H9 (cell line): ENCODE measurements around the gene GCN1. TPM values are rescaled to one million over a fixed set of nuclear protein-coding genes. Genes with fewer than 3 reads are reported as not detected.
A peak's percentile ranks its signal among the peaks of the same experiment; 100 is the strongest.

Source experiments
- DNase-seq: peaks from one replicate; pipeline ENCODE4 v3.0.0-alpha.2; 2017
- H2AFZ ChIP-seq: one replicate; pipeline ENCODE4 v1.6.1; 2013; ENCODE audit warnings: mild to moderate bottlenecking, low read length, control low read depth, moderate library complexity
- H2AK5ac ChIP-seq: 2 replicates; pipeline ENCODE4 v1.6.1; 2013; ENCODE audit warnings: low read length, control low read depth, mixed read lengths; ENCODE audit not compliant: insufficient read length
- H2BK120ac ChIP-seq: one replicate; pipeline ENCODE4 v1.6.1; 2013; ENCODE audit warnings: low read depth, mild to moderate bottlenecking, low read length, control low read depth, inconsistent platforms; ENCODE audit not compliant: poor library complexity, severe bottlenecking
- H2BK12ac ChIP-seq: 2 replicates; pipeline ENCODE4 v1.6.1; 2013; ENCODE audit warnings: low read length, control low read depth, mixed read lengths, low read depth; ENCODE audit not compliant: insufficient read length
- H2BK15ac ChIP-seq: 2 replicates; pipeline ENCODE4 v1.6.1; 2013; ENCODE audit warnings: low read depth, low read length, control low read depth
- H2BK20ac ChIP-seq: one replicate; pipeline ENCODE4 v1.6.1; 2013; ENCODE audit warnings: low read depth, mild to moderate bottlenecking, low read length, control low read depth, inconsistent platforms; ENCODE audit not compliant: poor library complexity, severe bottlenecking
- H2BK5ac ChIP-seq: 2 replicates; pipeline ENCODE4 v1.6.1; 2013; ENCODE audit warnings: low read length, control low read depth, mixed read lengths; ENCODE audit not compliant: insufficient read length
- H3K14ac ChIP-seq: 2 replicates; pipeline ENCODE4 v1.6.1; 2013; ENCODE audit warnings: low read length, control low read depth; ENCODE audit not compliant: insufficient read depth
- H3K18ac ChIP-seq: 2 replicates; pipeline ENCODE4 v1.6.1; 2013; ENCODE audit warnings: low read depth, mild to moderate bottlenecking, mixed read lengths, low read length, control low read depth; ENCODE audit not compliant: insufficient read length
- H3K23ac ChIP-seq: 2 replicates; pipeline ENCODE4 v1.6.1; 2013; ENCODE audit warnings: low read length, control low read depth, mixed read lengths, low read depth; ENCODE audit not compliant: insufficient read length
- H3K23me2 ChIP-seq: 2 replicates; pipeline ENCODE4 v1.6.1; 2013; ENCODE audit warnings: low read depth, mild to moderate bottlenecking, mixed read lengths, low read length, control low read depth; ENCODE audit not compliant: insufficient read length, poor library complexity, severe bottlenecking
- H3K27ac ChIP-seq: 2 replicates; pipeline ENCODE4 v1.5.1; 2013; ENCODE audit warnings: low read length, control low read depth, mixed read lengths, low read depth; ENCODE audit not compliant: insufficient read length
- H3K27me3 ChIP-seq: 2 replicates; pipeline ENCODE4 v1.6.1; 2013; ENCODE audit warnings: low read length, control low read depth, inconsistent platforms; ENCODE audit not compliant: insufficient read depth
- H3K4ac ChIP-seq: 2 replicates; pipeline ENCODE4 v1.6.1; 2013; ENCODE audit warnings: low read depth, mild to moderate bottlenecking, control low read depth, inconsistent platforms, low read length, moderate library complexity
- H3K4me1 ChIP-seq: 2 replicates; pipeline ENCODE4 v1.6.1; 2013; ENCODE audit warnings: low read length, control low read depth, inconsistent platforms; ENCODE audit not compliant: insufficient read depth
- H3K4me2 ChIP-seq: 2 replicates; pipeline ENCODE4 v1.6.1; 2013; ENCODE audit warnings: low read length, control low read depth, mixed read lengths; ENCODE audit not compliant: insufficient read length, insufficient read depth
- H3K56ac ChIP-seq: 2 replicates; pipeline ENCODE4 v1.6.1; 2013; ENCODE audit warnings: low read depth, mild to moderate bottlenecking, mixed read lengths, low read length, control low read depth; ENCODE audit not compliant: insufficient read length
- H3K79me1 ChIP-seq: 2 replicates; pipeline ENCODE4 v1.6.1; 2013; ENCODE audit warnings: low read depth, mild to moderate bottlenecking, moderate library complexity, low read length, control low read depth, inconsistent platforms; ENCODE audit not compliant: insufficient read depth, poor library complexity, severe bottlenecking
- H3K79me2 ChIP-seq: 2 replicates; pipeline ENCODE4 v1.6.1; 2013; ENCODE audit warnings: low read length, control low read depth, inconsistent platforms; ENCODE audit not compliant: insufficient read depth
- H3K9ac ChIP-seq: 2 replicates; pipeline ENCODE4 v1.6.1; 2013; ENCODE audit warnings: low read length, control low read depth, mixed read lengths; ENCODE audit not compliant: insufficient read length; ENCODE audit errors: extremely low read depth
- H3K9me3 ChIP-seq: one replicate; pipeline ENCODE4 v1.6.1; 2013; ENCODE audit warnings: low read depth, low read length, inconsistent platforms; ENCODE audit not compliant: control insufficient read depth
- H3T11ph ChIP-seq: one replicate; pipeline ENCODE4 v1.6.1; 2013; ENCODE audit warnings: mild to moderate bottlenecking, low read length, control low read depth, inconsistent platforms
- H4K20me1 ChIP-seq: one replicate; pipeline ENCODE4 v1.6.1; 2013; ENCODE audit not compliant: control insufficient read depth, insufficient read length, insufficient read depth
- H4K5ac ChIP-seq: 2 replicates; pipeline ENCODE4 v1.6.1; 2013; ENCODE audit warnings: low read depth, mild to moderate bottlenecking, mixed read lengths, low read length, control low read depth; ENCODE audit not compliant: insufficient read length
- H4K8ac ChIP-seq: replicated peaks from 2 replicates; pipeline ENCODE4 v1.6.1; 2013; ENCODE audit warnings: low read length, control low read depth, mixed read lengths, low read depth; ENCODE audit not compliant: insufficient read length
- H4K91ac ChIP-seq: 2 replicates; pipeline ENCODE4 v1.6.1; 2013; ENCODE audit warnings: low read depth, mild to moderate bottlenecking, moderate library complexity, mixed read lengths, low read length, control low read depth; ENCODE audit not compliant: insufficient read length
- H3K27ac Mint-ChIP-seq, 3 experiments: 2 replicates in 2 of 3; 3 replicates in 1 of 3; pipeline ENCODE4 v1.8.0; 2020 to 2021; ENCODE audit warnings: mixed read lengths in 3 of 3, mild to moderate bottlenecking in 1 of 3, moderate library complexity in 1 of 3
- H3K27me3 Mint-ChIP-seq: 2 replicates; pipeline ENCODE4 v1.8.0; 2021; ENCODE audit warnings: low read depth, mild to moderate bottlenecking, moderate library complexity, mixed read lengths
- H3K36me3 Mint-ChIP-seq, 3 experiments: 2 replicates in 2 of 3; 3 replicates in 1 of 3; pipeline ENCODE4 v1.8.0; 2020 to 2021; ENCODE audit warnings: low read depth in 3 of 3, mixed read lengths in 3 of 3; ENCODE audit not compliant: insufficient read depth in 1 of 3
- H3K4me1 Mint-ChIP-seq, 2 experiments: 2 replicates each; pipeline ENCODE4 v1.8.0; 2020; ENCODE audit warnings: mixed read lengths in 2 of 2
- H3K4me3 Mint-ChIP-seq, 2 experiments: 2 replicates in 1 of 2; 3 replicates in 1 of 2; pipeline ENCODE4 v1.8.0; 2020 to 2021; ENCODE audit warnings: mild to moderate bottlenecking in 2 of 2, mixed read lengths in 2 of 2, moderate library complexity in 1 of 2
- H3K9me3 Mint-ChIP-seq, 2 experiments: 2 replicates in 1 of 2; 3 replicates in 1 of 2; pipeline ENCODE4 v1.8.0; 2020; ENCODE audit warnings: mild to moderate bottlenecking in 2 of 2, mixed read lengths in 2 of 2, moderate library complexity in 1 of 2
- WGBS: extraction: QIAGEN DNeasy Blood & Tissue Kit; methylation state at CpG from one replicate; pipeline ENCODE4 v1.1.7; 2013; ENCODE audit warnings: missing lambda C conversion rate, low lambda C conversion rate, mixed read lengths; ENCODE audit not compliant: insufficient read length; ENCODE audit errors: extremely low coverage; 5-methylcytosine and 5-hydroxymethylcytosine counted together
- total RNA-seq: library from RNA; stranded (reverse); gene quantifications from 2 replicates; pipeline ENCODE4 v1.2.1, GENCODE V29; 2021
- TF ChIP-seq, protein P1 (sequence below): fragments of 200-600 bp; sonication (generic); conservative IDR thresholded peaks from 3 replicates; pipeline ENCODE4 v1.8.0; 2021; ENCODE audit warnings: antibody characterized with exemption, mild to moderate bottlenecking

The GCN1 gene
- total RNA-seq, 1 experiment from 2014 or later: 137 TPM

DNA sequence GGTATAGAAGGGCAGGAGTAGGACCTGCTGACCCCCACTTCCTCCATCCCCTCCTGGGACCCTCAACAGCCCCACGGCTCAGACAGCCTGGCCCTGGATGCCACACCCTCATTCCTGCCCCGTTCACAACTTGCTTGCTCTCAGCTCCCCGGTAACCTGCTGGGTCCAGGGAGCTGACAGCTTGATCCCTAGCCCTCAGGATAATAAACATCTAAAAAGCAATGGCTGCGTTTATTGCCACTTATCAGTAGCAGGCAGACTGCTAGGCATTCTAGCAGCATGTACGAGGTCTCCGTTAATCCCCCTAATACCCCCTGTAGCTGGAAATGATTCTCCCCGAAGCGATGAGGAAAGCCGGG lies 30.7 kb upstream of the GCN1 start:
- peaks cover 10 to 40% (median 38%) of the 10 kb centered on the region in 3 experiments; a peak in 6 of 7 replicates for H3K36me3 Mint-ChIP-seq
- H3K27me3 Mint-ChIP-seq: no peaks in the 10 kb centered on the region
- Histone ChIP-seq H4K8ac (no peak overlapping the region), H4K20me1 (no peaks in the 10 kb centered on the region), H3K79me1 (no peaks in the 10 kb centered on the region), H3K79me2 (peaks cover 3% of the 10 kb centered on the region; the same call in 1 of the 2 replicates), H2BK5ac (no peak overlapping the region), H2BK15ac (no peak overlapping the region), H2AK5ac (no peak overlapping the region), H3T11ph (no peak overlapping the region), H2BK12ac (no peak overlapping the region), H3K23me2 (no peaks in the 10 kb centered on the region), H3K27me3 (no peaks in the 10 kb centered on the region; the same call in 1 of the 2 replicates), H3K18ac (no peak overlapping the region), H2BK120ac (no peak overlapping the region), H3K9me3 (no peaks in the 10 kb centered on the region), H4K5ac (no peak overlapping the region), H3K4me2 (no peak overlapping the region), H2BK20ac (no peak overlapping the region), H3K9ac (no peak overlapping the region), H3K56ac (no peak overlapping the region), H3K4me1 (peaks cover 10% of the 10 kb centered on the region), H3K27ac (no peak overlapping the region), H3K4ac (no peak overlapping the region), H3K23ac (no peak overlapping the region), H2AFZ (no peak overlapping the region), H4K91ac (no peak overlapping the region), H3K14ac (no peak overlapping the region)
- H3K27ac Mint-ChIP-seq: peak overlapping the region in 2 of 3 experiments; percentile 85 to 86; a peak in 4 of 7 replicates
- no peaks in the 10 kb centered on the region for H3K9me3 Mint-ChIP-seq
- TF ChIP-seq, protein P1, sequence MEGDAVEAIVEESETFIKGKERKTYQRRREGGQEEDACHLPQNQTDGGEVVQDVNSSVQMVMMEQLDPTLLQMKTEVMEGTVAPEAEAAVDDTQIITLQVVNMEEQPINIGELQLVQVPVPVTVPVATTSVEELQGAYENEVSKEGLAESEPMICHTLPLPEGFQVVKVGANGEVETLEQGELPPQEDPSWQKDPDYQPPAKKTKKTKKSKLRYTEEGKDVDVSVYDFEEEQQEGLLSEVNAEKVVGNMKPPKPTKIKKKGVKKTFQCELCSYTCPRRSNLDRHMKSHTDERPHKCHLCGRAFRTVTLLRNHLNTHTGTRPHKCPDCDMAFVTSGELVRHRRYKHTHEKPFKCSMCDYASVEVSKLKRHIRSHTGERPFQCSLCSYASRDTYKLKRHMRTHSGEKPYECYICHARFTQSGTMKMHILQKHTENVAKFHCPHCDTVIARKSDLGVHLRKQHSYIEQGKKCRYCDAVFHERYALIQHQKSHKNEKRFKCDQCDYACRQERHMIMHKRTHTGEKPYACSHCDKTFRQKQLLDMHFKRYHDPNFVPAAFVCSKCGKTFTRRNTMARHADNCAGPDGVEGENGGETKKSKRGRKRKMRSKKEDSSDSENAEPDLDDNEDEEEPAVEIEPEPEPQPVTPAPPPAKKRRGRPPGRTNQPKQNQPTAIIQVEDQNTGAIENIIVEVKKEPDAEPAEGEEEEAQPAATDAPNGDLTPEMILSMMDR: no peak
- H3K4me3 Mint-ChIP-seq: no peak overlapping the region; a peak in 1 of 5 replicates
- no CpG with 5 or more reads among the region's 9 CpGs for WGBS
- H3K4me1 Mint-ChIP-seq: peaks cover 40 to 46% of the 10 kb centered on the region in 2 experiments
- DNase-seq: no peak
